ENCODE measurements around the gene COQ3.
A peak's percentile ranks its signal among the peaks of the same experiment; 100 is the strongest.

DNA sequence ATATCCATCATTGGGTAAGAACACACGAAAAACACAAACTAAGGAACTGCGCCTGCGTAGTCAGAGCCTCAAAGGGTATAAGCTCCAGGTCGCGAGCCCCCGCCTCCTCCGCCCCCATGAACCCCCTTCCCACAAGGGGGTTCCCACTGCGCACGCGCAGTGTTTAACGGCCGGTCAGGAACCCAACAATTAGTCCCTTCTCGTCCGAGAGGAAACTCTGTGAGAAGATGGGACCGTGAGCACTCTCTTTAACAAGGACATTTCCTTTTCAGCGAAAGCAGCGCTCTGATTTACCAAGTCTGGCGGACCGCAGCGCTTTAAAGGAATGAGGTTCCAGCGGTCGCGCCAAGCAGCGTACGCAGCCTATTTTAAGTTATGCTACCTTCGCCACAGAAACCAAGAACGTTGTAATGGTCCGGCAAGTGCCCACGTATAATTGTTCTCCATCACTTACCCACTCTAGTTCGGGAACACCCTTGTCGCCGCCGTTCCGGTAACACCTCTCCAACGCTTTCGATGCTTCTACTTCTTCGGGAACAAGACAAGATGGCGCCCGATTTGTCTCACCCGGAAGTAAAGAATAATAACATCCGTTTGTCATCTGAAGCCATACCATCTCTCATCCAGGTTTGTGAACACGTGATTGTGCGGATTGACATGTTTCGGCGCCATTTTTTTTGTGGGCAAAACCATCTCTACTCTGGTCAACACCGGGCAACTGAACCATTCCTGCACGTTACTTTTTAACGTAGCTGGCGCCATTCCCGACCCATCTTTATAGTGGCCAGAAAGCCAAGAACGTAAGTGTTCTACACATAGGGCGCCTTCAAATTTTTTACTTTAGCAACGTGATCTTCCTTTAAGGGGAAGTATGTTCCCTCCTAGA lies 31.0 kb upstream of the COQ3 start, which contains the start of gene PNISR:
- no peak for TF ChIP-seq GLIS3 (CRISPR knock-in tag; IDR thresholded peaks at IDR 0.05)
- TF ChIP-seq ZFP3 (CRISPR knock-in tag; IDR thresholded peaks at IDR 0.05) = no peak
- no peak for TF ChIP-seq TCF4 (CRISPR knock-in tag; IDR thresholded peaks at IDR 0.05; ENCODE audit: borderline replicate concordance)
- TF ChIP-seq, protein P1, sequence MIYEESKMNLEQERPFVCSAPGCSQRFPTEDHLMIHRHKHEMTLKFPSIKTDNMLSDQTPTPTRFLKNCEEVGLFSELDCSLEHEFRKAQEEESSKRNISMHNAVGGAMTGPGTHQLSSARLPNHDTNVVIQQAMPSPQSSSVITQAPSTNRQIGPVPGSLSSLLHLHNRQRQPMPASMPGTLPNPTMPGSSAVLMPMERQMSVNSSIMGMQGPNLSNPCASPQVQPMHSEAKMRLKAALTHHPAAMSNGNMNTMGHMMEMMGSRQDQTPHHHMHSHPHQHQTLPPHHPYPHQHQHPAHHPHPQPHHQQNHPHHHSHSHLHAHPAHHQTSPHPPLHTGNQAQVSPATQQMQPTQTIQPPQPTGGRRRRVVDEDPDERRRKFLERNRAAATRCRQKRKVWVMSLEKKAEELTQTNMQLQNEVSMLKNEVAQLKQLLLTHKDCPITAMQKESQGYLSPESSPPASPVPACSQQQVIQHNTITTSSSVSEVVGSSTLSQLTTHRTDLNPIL (CRISPR knock-in tag; IDR thresholded peaks at IDR 0.05; ENCODE audit: low read depth) = no peak
- TF ChIP-seq, protein P2, sequence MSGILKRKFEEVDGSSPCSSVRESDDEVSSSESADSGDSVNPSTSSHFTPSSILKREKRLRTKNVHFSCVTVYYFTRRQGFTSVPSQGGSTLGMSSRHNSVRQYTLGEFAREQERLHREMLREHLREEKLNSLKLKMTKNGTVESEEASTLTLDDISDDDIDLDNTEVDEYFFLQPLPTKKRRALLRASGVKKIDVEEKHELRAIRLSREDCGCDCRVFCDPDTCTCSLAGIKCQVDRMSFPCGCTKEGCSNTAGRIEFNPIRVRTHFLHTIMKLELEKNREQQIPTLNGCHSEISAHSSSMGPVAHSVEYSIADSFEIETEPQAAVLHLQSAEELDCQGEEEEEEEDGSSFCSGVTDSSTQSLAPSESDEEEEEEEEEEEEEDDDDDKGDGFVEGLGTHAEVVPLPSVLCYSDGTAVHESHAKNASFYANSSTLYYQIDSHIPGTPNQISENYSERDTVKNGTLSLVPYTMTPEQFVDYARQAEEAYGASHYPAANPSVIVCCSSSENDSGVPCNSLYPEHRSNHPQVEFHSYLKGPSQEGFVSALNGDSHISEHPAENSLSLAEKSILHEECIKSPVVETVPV (CRISPR knock-in tag; IDR thresholded peaks at IDR 0.05) = no peak
- TF ChIP-seq CSDC2 (CRISPR knock-in tag; IDR thresholded peaks at IDR 0.05) = peak; percentile 68; the same call in 1 of the 2 replicates
- no peak for TF ChIP-seq SNAI2 (CRISPR knock-in tag; IDR thresholded peaks at IDR 0.05)
- no peak for TF ChIP-seq ZNF565 (CRISPR knock-in tag; conservative IDR thresholded peaks at IDR 0.05; ENCODE audit: low read depth)
- no peak for TF ChIP-seq ZC3H10 (CRISPR knock-in tag; IDR thresholded peaks at IDR 0.05)
- TF ChIP-seq ESRRG (CRISPR knock-in tag; IDR thresholded peaks at IDR 0.05) = no peak
- TF ChIP-seq, protein P3, sequence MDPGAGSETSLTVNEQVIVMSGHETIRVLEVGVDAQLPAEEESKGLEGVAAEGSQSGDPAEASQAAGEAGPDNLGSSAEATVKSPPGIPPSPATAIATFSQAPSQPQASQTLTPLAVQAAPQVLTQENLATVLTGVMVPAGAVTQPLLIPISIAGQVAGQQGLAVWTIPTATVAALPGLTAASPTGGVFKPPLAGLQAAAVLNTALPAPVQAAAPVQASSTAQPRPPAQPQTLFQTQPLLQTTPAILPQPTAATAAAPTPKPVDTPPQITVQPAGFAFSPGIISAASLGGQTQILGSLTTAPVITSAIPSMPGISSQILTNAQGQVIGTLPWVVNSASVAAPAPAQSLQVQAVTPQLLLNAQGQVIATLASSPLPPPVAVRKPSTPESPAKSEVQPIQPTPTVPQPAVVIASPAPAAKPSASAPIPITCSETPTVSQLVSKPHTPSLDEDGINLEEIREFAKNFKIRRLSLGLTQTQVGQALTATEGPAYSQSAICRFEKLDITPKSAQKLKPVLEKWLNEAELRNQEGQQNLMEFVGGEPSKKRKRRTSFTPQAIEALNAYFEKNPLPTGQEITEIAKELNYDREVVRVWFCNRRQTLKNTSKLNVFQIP (CRISPR knock-in tag; IDR thresholded peaks at IDR 0.05; ENCODE audit: borderline replicate concordance, low read depth) = no peak
- TF ChIP-seq ZNF8 (CRISPR knock-in tag; IDR thresholded peaks at IDR 0.05) = no peak
- TF ChIP-seq ZFP30 (CRISPR knock-in tag; IDR thresholded peaks at IDR 0.05) = no peak
